ENCODE results near the gene CATSPER1.

Gene CATSPER1

GRCh38 chr11:66026017-66026529, at the start of gene CATSPER1:
TSS of gene CATSPER1 (minus strand) at chr11:66026479. CDS start at chr11:66026379, 100 bp downstream.
- in situ Hi-C loops (cut with MboI; ENCODE audit: low sequenced_read_pairs), result no loop called here

GRCh38 chr11:66075273-66075672, 49.0 kb upstream of the CATSPER1 start:
- in situ Hi-C loops (cut with MboI; ENCODE audit: low sequenced_read_pairs), result no loop called here

- in situ Hi-C loops (cut with MboI; ENCODE audit: low sequenced_read_pairs), result no loop called here
Measured at GRCh38 chr11:66073669-66074068, 47.4 kb upstream of the CATSPER1 start.

- in situ Hi-C loops (cut with MboI; ENCODE audit: low sequenced_read_pairs), result no loop called here
Measured at GRCh38 chr11:66072518-66072917, 46.2 kb upstream of the CATSPER1 start.

GRCh38 chr11:66072081-66072480, 45.8 kb upstream of the CATSPER1 start:
- in situ Hi-C loops (cut with MboI; ENCODE audit: low sequenced_read_pairs), result no loop called here

GRCh38 chr11:66071381-66071801, 45.1 kb upstream of the CATSPER1 start:
- in situ Hi-C loops (cut with MboI; ENCODE audit: low sequenced_read_pairs), result no loop called here

GRCh38 chr11:66070604-66071380, 44.5 kb upstream of the CATSPER1 start:
- in situ Hi-C loops (cut with MboI; ENCODE audit: low sequenced_read_pairs), result no loop called here

GRCh38 chr11:66069715-66070603, 43.7 kb upstream of the CATSPER1 start, which contains the start of gene PACS1:
TSS of gene PACS1 (plus strand) at chr11:66070272. CDS start at chr11:66070487, 215 bp downstream.
- in situ Hi-C loops (cut with MboI; ENCODE audit: low sequenced_read_pairs), result no loop called here

GRCh38 chr11:66068923-66069714, 42.8 kb upstream of the CATSPER1 start:
- in situ Hi-C loops (cut with MboI; ENCODE audit: low sequenced_read_pairs), result no loop called here

GRCh38 chr11:66068154-66068821, 42.0 kb upstream of the CATSPER1 start:
- in situ Hi-C loops (cut with MboI; ENCODE audit: low sequenced_read_pairs), result no loop called here

- in situ Hi-C loops (cut with MboI; ENCODE audit: low sequenced_read_pairs), result no loop called here
Measured at GRCh38 chr11:66067640-66068039, 41.4 kb upstream of the CATSPER1 start.

GRCh38 chr11:66066751-66067150, 40.5 kb upstream of the CATSPER1 start:
- in situ Hi-C loops (cut with MboI; ENCODE audit: low sequenced_read_pairs), result no loop called here

GRCh38 chr11:66064571-66064970, 38.3 kb upstream of the CATSPER1 start:
- in situ Hi-C loops (cut with MboI; ENCODE audit: low sequenced_read_pairs), result no loop called here

- in situ Hi-C loops (cut with MboI; ENCODE audit: low sequenced_read_pairs), result no loop called here
Measured at GRCh38 chr11:66063900-66064299, 37.6 kb upstream of the CATSPER1 start.

- in situ Hi-C loops (cut with MboI; ENCODE audit: low sequenced_read_pairs), result no loop called here
Measured at GRCh38 chr11:66062408-66062807, 36.1 kb upstream of the CATSPER1 start.

- in situ Hi-C loops (cut with MboI; ENCODE audit: low sequenced_read_pairs), result no loop called here
Measured at GRCh38 chr11:66061268-66061667, 35.0 kb upstream of the CATSPER1 start.

GRCh38 chr11:66059966-66060680, 33.8 kb upstream of the CATSPER1 start:
- in situ Hi-C loops (cut with MboI; ENCODE audit: low sequenced_read_pairs), result no loop called here

- in situ Hi-C loops (cut with MboI; ENCODE audit: low sequenced_read_pairs), result no loop called here
Measured at GRCh38 chr11:66056501-66056900, 30.2 kb upstream of the CATSPER1 start.

- in situ Hi-C loops (cut with MboI; ENCODE audit: low sequenced_read_pairs), result no loop called here
Measured at GRCh38 chr11:66055021-66055420, 28.7 kb upstream of the CATSPER1 start.

- in situ Hi-C loops (cut with MboI; ENCODE audit: low sequenced_read_pairs), result no loop called here
Measured at GRCh38 chr11:66052664-66052982, 26.3 kb upstream of the CATSPER1 start.

Measured in HL-60/S4 (cell line).